Suprapubic skin (tissue), 4 donors: ENCODE results near the gene IL17RA. TPM values are rescaled to one million over a fixed set of nuclear protein-coding genes. Genes with fewer than 3 reads are reported as not detected.
A peak's percentile ranks its signal among the peaks of the same experiment; 100 is the strongest.

Experiments used
- DNase-seq, 2 donors: peaks; one replicate each; pipeline ENCODE4 v3.0.0-alpha.2; 2019; ENCODE audit warnings: low spot score in 2 of 2
- H3K27ac ChIP-seq: fragments of 200-600 bp; sonication (generic); one replicate; pipeline ENCODE4 v1.5.1; 2019
- H3K27me3 ChIP-seq: fragments of 200-600 bp; sonication (generic); one replicate; pipeline ENCODE4 v1.5.1; 2019
- H3K36me3 ChIP-seq: fragments of 200-600 bp; sonication (generic); one replicate; pipeline ENCODE4 v1.5.1; 2019
- H3K4me1 ChIP-seq: fragments of 200-600 bp; sonication (generic); one replicate; pipeline ENCODE4 v1.5.1; 2019
- H3K4me3 ChIP-seq: fragments of 200-600 bp; sonication (generic); one replicate; pipeline ENCODE4 v1.5.1; 2019; ENCODE audit warnings: mild to moderate bottlenecking
- H3K9me3 ChIP-seq: fragments of 200-600 bp; sonication (generic); one replicate; pipeline ENCODE4 v1.5.1; 2019
- CTCF ChIP-seq, 2 donors: fragments of 200-600 bp in 1 of 2; fragments of 450-650 bp in 1 of 2; sonication (generic) in 1 of 2; IDR thresholded peaks; one replicate each; pipeline ENCODE4 v1.5.1; 2016 to 2019; ENCODE audit warnings: antibody characterized with exemption in 2 of 2, mild to moderate bottlenecking in 1 of 2, moderate library complexity in 1 of 2
- EP300 ChIP-seq: sonication (generic); formaldehyde crosslinking; IDR thresholded peaks from one replicate; pipeline ENCODE4 v1.6.1; 2017; ENCODE audit warnings: antibody characterized with exemption
- POLR2A ChIP-seq, 2 donors: fragments of 450-650 bp; IDR thresholded peaks; one replicate each; pipeline ENCODE4 v1.6.1; 2017; ENCODE audit warnings: antibody characterized with exemption in 2 of 2, mild to moderate bottlenecking in 2 of 2, moderate library complexity in 2 of 2
- POLR2AphosphoS5 ChIP-seq, 3 donors: sonication (generic); formaldehyde crosslinking; IDR thresholded peaks; one replicate each; pipeline ENCODE4 v1.6.1; 2017; ENCODE audit warnings: antibody characterized with exemption in 3 of 3
- WGBS: methylation state at CpG from one replicate; pipeline ENCODE4 v1.1.5; 2018; 5-methylcytosine and 5-hydroxymethylcytosine counted together
- total RNA-seq, 4 donors: library from RNA; depleted of rRNA; stranded (reverse); fragments of >200 nt; gene quantifications; one replicate each; pipeline ENCODE4 v1.1.0, GENCODE V29; 2016

The IL17RA gene
- total RNA-seq, 4 donors from 2014 or later, result 16.2 to 22.6 (median 21.4) TPM

- peaks cover 2% of the 10 kb centered on the region for H3K36me3 ChIP-seq
- H3K27ac ChIP-seq, result no peak overlapping the region
- no peaks in the 10 kb centered on the region for H3K4me1 ChIP-seq
- no peaks in the 10 kb centered on the region for H3K9me3 ChIP-seq
- DNase-seq, result no peak
- TF ChIP-seq POLR2A (IDR thresholded peaks at IDR 0.05), result no peak
- no peak for TF ChIP-seq CTCF (IDR thresholded peaks at IDR 0.05)
- TF ChIP-seq POLR2AphosphoS5 (IDR thresholded peaks at IDR 0.05), result no peak
- TF ChIP-seq EP300, result no peak
- no peak overlapping the region for H3K4me3 ChIP-seq
- WGBS, result 60% methylated on average over 1 of the region's 1 CpG
- no peaks in the 10 kb centered on the region for H3K27me3 ChIP-seq
Observed at GRCh38 chr22:17130199-17130598, 45.4 kb downstream of the IL17RA start.

GRCh38 chr22:17131686-17132085, 46.9 kb downstream of the IL17RA start:
- Histone ChIP-seq H3K4me3 (no peak overlapping the region), H3K27me3 (no peaks in the 10 kb centered on the region), H3K36me3 (peaks cover 6% of the 10 kb centered on the region), H3K4me1 (no peaks in the 10 kb centered on the region), H3K9me3 (no peaks in the 10 kb centered on the region), H3K27ac (no peak overlapping the region)
- WGBS, result 34% methylated on average over 5 of the region's 5 CpGs
- peak in 1 of 2 donors; percentile 9 for DNase-seq
- TF ChIP-seq POLR2AphosphoS5 (IDR thresholded peaks at IDR 0.05) (no peak), POLR2A (IDR thresholded peaks at IDR 0.05) (no peak), CTCF (IDR thresholded peaks at IDR 0.05) (no peak), EP300 (no peak)

GRCh38 chr22:17132112-17132511, 47.3 kb downstream of the IL17RA start:
- Histone ChIP-seq H3K9me3 (no peaks in the 10 kb centered on the region), H3K27ac (no peak overlapping the region), H3K4me3 (no peak overlapping the region), H3K27me3 (no peaks in the 10 kb centered on the region), H3K4me1 (no peaks in the 10 kb centered on the region), H3K36me3 (peaks cover 10% of the 10 kb centered on the region)
- 18% methylated on average over 2 of the region's 2 CpGs for WGBS
- TF ChIP-seq CTCF (IDR thresholded peaks at IDR 0.05) (no peak), POLR2A (IDR thresholded peaks at IDR 0.05) (no peak), POLR2AphosphoS5 (IDR thresholded peaks at IDR 0.05) (no peak), EP300 (no peak)
- peak in 1 of 2 donors; percentile 20 for DNase-seq

GRCh38 chr22:17133137-17133536, 48.3 kb downstream of the IL17RA start:
- Histone ChIP-seq H3K27ac (no peak overlapping the region), H3K36me3 (peaks cover 21% of the 10 kb centered on the region), H3K27me3 (no peaks in the 10 kb centered on the region), H3K4me3 (no peak overlapping the region), H3K9me3 (no peaks in the 10 kb centered on the region), H3K4me1 (no peaks in the 10 kb centered on the region)
- TF ChIP-seq POLR2A (IDR thresholded peaks at IDR 0.05), result no peak
- TF ChIP-seq POLR2AphosphoS5 (IDR thresholded peaks at IDR 0.05), result no peak
- DNase-seq, result peak in 1 of 2 donors; percentile 22
- 76% methylated on average over 6 of the region's 7 CpGs for WGBS

GRCh38 chr22:17135153-17135760, 50.5 kb downstream of the IL17RA start:
- Histone ChIP-seq H3K27ac (no peak overlapping the region), H3K4me1 (no peaks in the 10 kb centered on the region), H3K36me3 (peaks cover 34% of the 10 kb centered on the region), H3K9me3 (no peaks in the 10 kb centered on the region), H3K27me3 (no peaks in the 10 kb centered on the region), H3K4me3 (no peak overlapping the region)
- TF ChIP-seq POLR2A (IDR thresholded peaks at IDR 0.05) (no peak), CTCF (IDR thresholded peaks at IDR 0.05) (no peak), POLR2AphosphoS5 (IDR thresholded peaks at IDR 0.05) (no peak), EP300 (no peak)
- 89% methylated on average over 12 of the region's 15 CpGs for WGBS
- peak in 1 of 2 donors; percentile 41 for DNase-seq
